GM12878 (cell line): ENCODE data around the gene MAST4. TPM values are rescaled to one million over a fixed set of nuclear protein-coding genes. Genes with fewer than 3 reads are reported as not detected.

ENCODE experiments used
- ATAC-seq: fragments of 200-7000 bp; cut with Tn5 transposase; 3 replicates; pipeline ENCODE4 v1.9.1; 2020; ENCODE audit warnings: mild to moderate bottlenecking, moderate library complexity
- BruUV-seq: library from RNA; stranded (reverse); fragments of 400-500 nt; replicated peaks from 2 replicates; lab custom pipeline; 2021; lab: Mats Ljungman, UMichigan
- CTCF ChIA-PET: fragments of 300-600 bp; sonication (Branson Sonifier 250); formaldehyde crosslinking; extraction: SDS; loops from one replicate; lab custom pipeline; 2021; ENCODE audit warnings: inconsistent platforms; lab: Yijun Ruan, JAX
- POLR2A ChIA-PET: fragments of 350-600 bp; formaldehyde crosslinking; extraction: SDS; loops from one replicate; lab custom pipeline; 2021; ENCODE audit warnings: inconsistent platforms; lab: Charles Lee
- RAD21 ChIA-PET: fragments of 300-600 bp; sonication (Branson Sonifier 250); formaldehyde crosslinking; loops from one replicate; lab custom pipeline; 2023; ENCODE audit warnings: antibody characterized with exemption; ENCODE audit not compliant: unreplicated experiment; lab: Charles Lee
- SMC1A ChIA-PET: fragments of 300-600 bp; sonication (Branson Sonifier 250); formaldehyde crosslinking; loops from one replicate; lab custom pipeline; 2023; ENCODE audit not compliant: unreplicated experiment, uncharacterized antibody; lab: Charles Lee
- DNase-seq: peaks from one replicate; pipeline ENCODE4 v3.0.0-alpha.2; 2011; ENCODE audit warnings: low read depth, low spot score
- FAIRE-seq: peaks from 3 replicates; lab custom pipeline; 2011; peaks lifted over from hg19 to GRCh38; lab: Jason Lieb, UNC
- H2AFZ ChIP-seq: 2 replicates; pipeline ENCODE4 v1.6.0; 2011; ENCODE audit warnings: low read depth, low read length, control low read depth; ENCODE audit not compliant: control insufficient read depth
- H3K27ac ChIP-seq: 2 replicates; pipeline ENCODE4 v1.5.1; 2011; ENCODE audit warnings: control low read depth; ENCODE audit not compliant: control insufficient read depth, insufficient read depth
- H3K27me3 ChIP-seq, 2 experiments: replicated peaks in 1 of 2; 2 replicates each; pipeline versions ENCODE4 v1.6.0 to v1.6.1; 2011; ENCODE audit warnings: low read length in 1 of 2; ENCODE audit not compliant: control insufficient read depth in 2 of 2, insufficient read depth in 2 of 2
- H3K36me3 ChIP-seq, 2 experiments: 2 replicates each; pipeline ENCODE4 v1.5.1; 2011; ENCODE audit warnings: low read length in 1 of 2; ENCODE audit not compliant: control insufficient read depth in 2 of 2, insufficient read depth in 2 of 2
- H3K4me1 ChIP-seq: 2 replicates; pipeline ENCODE4 v1.6.1; 2011; ENCODE audit warnings: mild to moderate bottlenecking, low read length, moderate library complexity, mixed read lengths; ENCODE audit not compliant: control insufficient read depth, insufficient read depth
- H3K4me2 ChIP-seq: 2 replicates; pipeline ENCODE4 v1.6.0; 2011; ENCODE audit warnings: control low read depth; ENCODE audit not compliant: control insufficient read depth, insufficient read depth
- H3K4me3 ChIP-seq: fragments of 200-600 bp; sonication (generic); 2 replicates; pipeline ENCODE4 v1.5.1; 2016
- H3K79me2 ChIP-seq: 2 replicates; pipeline ENCODE4 v1.6.0; 2011; ENCODE audit warnings: low read length; ENCODE audit not compliant: control insufficient read depth, insufficient read depth
- H3K9ac ChIP-seq: 2 replicates; pipeline ENCODE4 v1.8.0; 2011; ENCODE audit warnings: low read length, control low read depth, mixed read lengths; ENCODE audit not compliant: control insufficient read depth, insufficient read depth
- H3K9me3 ChIP-seq: replicated peaks from 3 replicates; pipeline ENCODE4 v1.5.1; 2011; ENCODE audit warnings: mild to moderate bottlenecking, low read length; ENCODE audit not compliant: control insufficient read depth, insufficient read depth
- H4K20me1 ChIP-seq: 2 replicates; pipeline ENCODE4 v1.6.0; 2011; ENCODE audit not compliant: control insufficient read depth, insufficient read depth
- ATF3 ChIP-seq: IDR thresholded peaks from 2 replicates; pipeline ENCODE4 v1.6.1; 2011; ENCODE audit warnings: low read depth, mild to moderate bottlenecking, low read length, moderate library complexity, borderline replicate concordance; ENCODE audit errors: extremely low read depth
- CTCF ChIP-seq, 3 experiments: IDR thresholded peaks in 2 of 3; conservative IDR thresholded peaks in 1 of 3; 2 replicates each; pipeline ENCODE4 v1.5.1; 2011; ENCODE audit warnings: low read depth in 3 of 3, low read length in 3 of 3, mild to moderate bottlenecking in 3 of 3, control low read depth in 2 of 3, moderate library complexity in 2 of 3, inconsistent platforms in 1 of 3, mixed read lengths in 1 of 3; ENCODE audit not compliant: control insufficient read depth in 2 of 3, insufficient read depth in 1 of 3; ENCODE audit errors: extremely low read depth in 1 of 3
- NFXL1 ChIP-seq: fragments of 450-650 bp; IDR thresholded peaks from 2 replicates; pipeline ENCODE4 v1.6.1; 2017; ENCODE audit warnings: antibody characterized with exemption, mild to moderate bottlenecking, borderline replicate concordance
- STAT3 ChIP-seq: IDR thresholded peaks from 2 replicates; pipeline ENCODE4 v1.6.1; 2011; ENCODE audit warnings: low read depth, low read length, improper control_type of control experiment
- WGBS: methylation state at CpG from one replicate; pipeline ENCODE4 v1.1.6; 2016; ENCODE audit warnings: low lambda C conversion rate; ENCODE audit not compliant: insufficient replicate concordance, insufficient coverage; ENCODE audit errors: missing lambda C conversion rate; 5-methylcytosine and 5-hydroxymethylcytosine counted together
- in situ Hi-C: fragments of 300-500 bp; cut with MboI; formaldehyde crosslinking; loops from 9 replicates; pipeline ENCODE4 v1.14.3; 2018; ENCODE audit warnings: mixed read lengths
- intact Hi-C: fragments of 100-400 bp; cut with micrococcal nuclease; formaldehyde crosslinking; loops from one replicate; pipeline ENCODE4 v1.14.2; 2022; ENCODE audit not compliant: unreplicated experiment
- polyA plus RNA-seq, 11 experiments: library from polyadenylated mRNA; depleted of rRNA in 4 of 11; unstranded in 6 of 11; stranded (reverse) in 5 of 11; fragments of >200 nt; fragmentation: Nextera tagmentation in 4 of 11; fragmentation: Illumina TruSeq in 1 of 11; extraction: Ambion mirVana in 4 of 11; extraction: Trizol in 1 of 11; gene quantifications; 1 replicate in 1 of 11; 2 replicates in 10 of 11; pipeline versions ENCODE4 v1.2.1 to v1.2.3, GENCODE V29; 2011 to 2016; ENCODE audit warnings: inconsistent platforms in 2 of 11, missing spikeins in 2 of 11, low read depth in 1 of 11
- total RNA-seq, 4 experiments: library from RNA; depleted of rRNA in 3 of 4; stranded (reverse); fragments of >200 nt in 3 of 4; fragmentation: Illumina TruSeq in 1 of 4; extraction: Trizol in 1 of 4; gene quantifications; 2 replicates each; pipeline versions ENCODE4 v1.2.1 to v1.2.3, GENCODE V29; 2013 to 2021

MAST4 gene
- total and polyA plus RNA-seq, 10 of the 15 experiments (the other 5 are each of a cell fraction or from before 2014, with no cell fraction given), result 0.02 to 1.6 (median 0.29) TPM; not detected in 1

- Histone ChIP-seq H3K79me2 (no peaks in the 10 kb centered on the region), H3K9me3 (no peaks in the 10 kb centered on the region), H3K9ac (no peak overlapping the region), H3K27ac (no peak overlapping the region), H2AFZ (no peak overlapping the region), H3K36me3 (no peaks in the 10 kb centered on the region), H4K20me1 (no peaks in the 10 kb centered on the region), H3K4me2 (no peak overlapping the region), H3K27me3 (no peaks in the 10 kb centered on the region), H3K4me1 (no peaks in the 10 kb centered on the region), H3K4me3 (no peak overlapping the region)
- DNase-seq (no peak), FAIRE-seq (no peak), ATAC-seq (no peak)
- intact Hi-C loops, result no loop called here
- TF ChIP-seq NFXL1 (no peak), STAT3 (no peak), CTCF (IDR thresholded peaks at IDR 0.05 in 2 of 3, conservative IDR thresholded peaks at IDR 0.05 in 1 of 3; ENCODE audit: control insufficient read depth in 2 of 3, extremely low read depth in 1 of 3, insufficient read depth in 1 of 3, low read depth in 3 of 3, low read length in 3 of 3) (no peak)
- ChIA-PET POLR2A (no interaction called here), RAD21 (no interaction called here), CTCF (no interaction called here), SMC1A (no interaction called here)
- WGBS, result 32% methylated on average over 3 of the region's 3 CpGs
- in situ Hi-C loops, result no loop called here
- no TSS peak for BruUV-seq
Observed at GRCh38 chr5:66891184-66891925, 295.2 kb downstream of the MAST4 start.

GRCh38 chr5:66892716-66893115, 296.5 kb downstream of the MAST4 start:
- ATAC-seq, result no peak
- Histone ChIP-seq H3K4me3 (no peak overlapping the region), H3K9me3 (no peaks in the 10 kb centered on the region), H3K4me1 (no peaks in the 10 kb centered on the region), H2AFZ (no peak overlapping the region), H3K27me3 (no peaks in the 10 kb centered on the region), H4K20me1 (no peaks in the 10 kb centered on the region), H3K4me2 (no peak overlapping the region), H3K36me3 (no peaks in the 10 kb centered on the region), H3K9ac (no peak overlapping the region), H3K79me2 (no peaks in the 10 kb centered on the region), H3K27ac (no peak overlapping the region)
- 13% methylated on average over 3 of the region's 3 CpGs for WGBS
- no peak for TF ChIP-seq ATF3
- ChIA-PET SMC1A (no interaction called here), RAD21 (no interaction called here), POLR2A (no interaction called here), CTCF (no interaction called here)
- in situ Hi-C loops (no loop called here), intact Hi-C loops (no loop called here)
- FAIRE-seq, result no peak
- no TSS peak for BruUV-seq
- DNase-seq, result no peak
